ENCODE measurements around the gene COL23A1.

COL23A1 gene

GRCh38 chr5:178359738-178360137 is 230.5 kb downstream of the COL23A1 start:
- FAIRE-seq = no peak
- DNase-seq (ENCODE audit: extremely low spot score, insufficient read length, low read depth) = no peak

GRCh38 chr5:178357678-178358077 is 232.5 kb downstream of the COL23A1 start:
- DNase-seq (ENCODE audit: extremely low spot score, insufficient read length, low read depth) (no peak), FAIRE-seq (no peak)

DNA sequence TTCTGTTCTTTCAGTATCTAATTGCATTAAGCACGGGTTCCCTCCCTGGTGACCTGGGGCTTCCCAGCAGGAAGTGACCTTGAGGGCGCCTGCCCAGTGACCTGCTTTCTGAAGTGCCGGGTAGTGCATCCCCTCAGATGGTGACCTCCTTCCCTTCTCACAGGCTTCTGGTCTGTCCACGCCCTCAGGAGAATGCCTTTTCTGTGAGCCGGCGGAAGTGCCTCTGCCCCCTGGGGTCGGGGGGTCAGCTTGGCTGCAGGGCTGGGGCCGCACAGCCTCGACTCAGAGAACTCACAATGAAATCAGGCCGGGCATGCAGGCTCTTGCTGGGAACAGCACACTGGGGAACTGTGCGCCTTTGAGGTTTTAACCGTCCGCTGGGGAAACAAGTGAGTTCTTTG is 233.1 kb downstream of the COL23A1 start:
- no peak for DNase-seq (ENCODE audit: extremely low spot score, insufficient read length, low read depth)

GRCh38 chr5:178356431-178356872 is 233.7 kb downstream of the COL23A1 start:
- no peak for FAIRE-seq
- no peak for DNase-seq (ENCODE audit: extremely low spot score, insufficient read length, low read depth)

More for the DNA sequence above, 233.1 kb downstream of the COL23A1 start:
- FAIRE-seq = no peak

DNA sequence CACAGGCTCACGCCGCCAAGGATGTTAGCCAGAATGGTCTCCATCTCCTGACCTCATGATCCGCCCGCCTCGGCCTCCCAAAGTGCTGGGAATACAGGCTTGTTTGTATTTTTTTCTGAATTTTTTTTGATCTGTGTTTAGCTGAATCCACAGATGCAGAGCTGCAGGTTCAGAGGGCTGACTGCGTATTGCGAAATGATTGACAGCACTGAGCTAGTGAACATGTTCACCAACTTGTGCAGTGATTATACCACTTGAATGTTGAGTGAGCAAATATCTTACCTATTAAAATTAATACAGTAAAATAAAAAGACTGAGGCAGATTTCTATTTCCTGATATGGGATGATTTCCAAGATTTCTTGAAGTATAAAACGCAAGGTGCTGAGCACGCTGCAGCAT is 234.5 kb downstream of the COL23A1 start:
- DNase-seq (ENCODE audit: extremely low spot score, insufficient read length, low read depth) (no peak), FAIRE-seq (no peak)

DNA sequence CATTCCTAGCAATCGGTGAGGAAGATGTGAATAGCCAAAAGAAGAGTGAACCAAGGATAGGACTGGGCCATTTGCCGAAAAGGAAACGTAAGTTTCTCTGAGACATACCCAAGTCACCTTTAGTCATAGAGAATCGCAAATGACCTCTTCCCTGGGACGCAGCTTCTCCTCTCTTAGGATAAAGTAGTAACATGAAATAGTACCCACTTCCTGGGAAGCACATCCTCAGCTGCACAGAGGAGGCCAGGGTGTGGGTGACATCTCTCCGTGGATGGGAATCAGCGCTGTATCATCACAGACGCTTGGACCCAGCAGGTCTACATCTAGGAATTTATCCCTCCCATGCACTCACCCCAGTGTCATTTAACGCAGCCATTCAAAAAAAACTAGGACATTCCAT is 236.7 kb downstream of the COL23A1 start:
- DNase-seq (ENCODE audit: extremely low spot score, insufficient read length, low read depth) (no peak), FAIRE-seq (no peak)

DNA sequence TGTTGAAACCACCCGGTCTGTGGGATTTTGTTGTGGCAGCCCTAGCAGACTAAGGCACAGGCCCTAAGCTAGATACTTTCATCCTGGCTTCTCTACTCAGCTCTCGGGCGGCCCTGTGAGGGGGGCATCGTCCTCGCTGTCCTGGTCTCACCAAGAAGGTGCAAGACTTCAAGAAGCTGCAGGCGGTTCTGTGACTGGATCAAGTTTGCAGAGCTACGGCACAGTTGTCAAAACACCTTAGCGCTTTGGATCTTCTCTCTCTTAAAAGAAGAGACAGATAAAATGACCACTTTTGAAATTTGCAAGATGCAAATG is 238.2 kb downstream of the COL23A1 start:
- FAIRE-seq (no peak), DNase-seq (ENCODE audit: extremely low spot score, insufficient read length, low read depth) (no peak)

- DNase-seq (ENCODE audit: extremely low spot score, insufficient read length, low read depth) (no peak), FAIRE-seq (no peak)
These were observed 238.8 kb downstream of the COL23A1 start for GRCh38 chr5:178351221-178352034.

DNA sequence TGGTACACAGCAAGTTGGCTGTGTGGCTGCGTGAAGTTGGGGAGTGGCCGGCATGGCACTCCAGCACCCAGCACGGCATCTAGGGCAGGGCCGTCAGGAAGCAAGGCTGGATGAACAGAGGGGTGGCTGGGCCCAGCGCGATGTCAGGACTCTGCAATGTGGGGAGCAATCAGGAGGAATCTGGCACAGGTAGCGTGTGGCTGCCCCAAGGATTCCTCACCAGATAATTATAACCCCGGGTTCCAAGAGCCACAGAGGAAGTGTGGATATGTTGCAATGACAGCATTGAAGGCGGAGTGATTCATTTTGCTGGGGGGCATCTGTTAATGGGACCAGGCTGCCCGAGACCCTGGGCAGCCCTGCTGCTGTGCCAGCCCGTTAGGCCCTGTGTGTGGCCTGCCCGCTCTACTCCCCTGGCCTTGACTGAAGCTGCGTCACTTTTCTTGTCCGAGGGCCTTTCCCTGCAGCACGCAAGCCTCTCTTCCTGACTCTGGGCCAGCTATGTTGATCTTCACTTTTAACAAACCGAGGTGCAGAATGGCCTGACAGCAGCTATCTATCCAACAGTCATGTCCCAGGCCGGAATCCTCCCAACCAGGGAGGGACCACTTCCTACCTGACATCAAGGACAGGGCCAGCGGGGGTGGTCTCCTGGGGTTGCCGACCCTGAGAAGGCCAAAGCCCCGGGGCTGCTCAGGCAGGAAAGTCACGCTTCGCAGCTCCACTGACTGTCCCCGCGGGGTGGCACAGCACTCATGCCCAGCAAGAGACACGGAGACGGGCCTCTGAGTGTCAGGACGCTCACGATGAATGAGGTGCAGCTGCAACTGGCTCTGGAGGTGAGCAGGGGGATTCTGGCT is 239.6 kb downstream of the COL23A1 start:
- FAIRE-seq (no peak), DNase-seq (ENCODE audit: extremely low spot score, insufficient read length, low read depth) (no peak)

DNA sequence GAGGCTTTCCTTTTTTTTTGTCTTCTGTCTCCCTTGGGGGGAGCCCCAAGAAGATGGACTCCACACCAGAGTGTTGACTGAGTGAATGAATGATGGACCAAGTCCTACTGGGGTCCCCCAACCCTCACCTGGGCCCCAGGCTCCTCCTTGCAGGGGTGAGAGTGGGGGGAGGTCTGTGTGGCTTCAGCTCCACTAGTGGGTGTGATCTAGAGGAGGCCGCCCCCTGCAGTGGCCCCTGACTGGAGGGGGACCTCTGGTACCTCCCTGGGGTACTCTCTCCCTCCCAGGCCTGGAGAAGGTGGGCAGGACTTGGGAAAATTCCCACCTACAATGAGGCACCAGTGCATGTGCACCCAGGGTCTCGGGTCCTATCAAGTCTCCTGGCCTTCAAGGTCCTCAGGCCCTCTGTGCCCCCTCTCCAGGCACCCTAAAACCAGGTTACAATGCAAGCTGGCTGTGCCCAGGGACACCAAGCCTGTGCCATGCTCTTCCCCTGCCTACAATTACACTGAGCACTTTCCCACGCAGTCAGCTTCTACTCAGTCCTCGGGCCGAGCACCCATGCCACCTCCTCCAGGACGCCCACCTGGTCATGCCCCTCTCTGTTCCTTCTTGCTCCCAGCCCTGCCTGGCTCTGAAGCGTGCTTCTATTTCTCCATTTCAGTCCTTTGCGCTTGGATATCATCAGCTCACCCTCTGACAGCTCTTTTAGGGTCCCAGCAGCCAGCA is 240.4 kb downstream of the COL23A1 start:
- DNase-seq (ENCODE audit: extremely low spot score, insufficient read length, low read depth) = no peak
- no peak for FAIRE-seq

GRCh38 chr5:178349075-178349511 is 241.1 kb downstream of the COL23A1 start:
- FAIRE-seq (no peak), DNase-seq (ENCODE audit: extremely low spot score, insufficient read length, low read depth) (no peak)

GRCh38 chr5:178348356-178349074 is 241.7 kb downstream of the COL23A1 start:
- FAIRE-seq (no peak), DNase-seq (ENCODE audit: extremely low spot score, insufficient read length, low read depth) (no peak)

GRCh38 chr5:178347956-178348355 is 242.2 kb downstream of the COL23A1 start:
- no peak for DNase-seq (ENCODE audit: extremely low spot score, insufficient read length, low read depth)
- FAIRE-seq = no peak

DNA sequence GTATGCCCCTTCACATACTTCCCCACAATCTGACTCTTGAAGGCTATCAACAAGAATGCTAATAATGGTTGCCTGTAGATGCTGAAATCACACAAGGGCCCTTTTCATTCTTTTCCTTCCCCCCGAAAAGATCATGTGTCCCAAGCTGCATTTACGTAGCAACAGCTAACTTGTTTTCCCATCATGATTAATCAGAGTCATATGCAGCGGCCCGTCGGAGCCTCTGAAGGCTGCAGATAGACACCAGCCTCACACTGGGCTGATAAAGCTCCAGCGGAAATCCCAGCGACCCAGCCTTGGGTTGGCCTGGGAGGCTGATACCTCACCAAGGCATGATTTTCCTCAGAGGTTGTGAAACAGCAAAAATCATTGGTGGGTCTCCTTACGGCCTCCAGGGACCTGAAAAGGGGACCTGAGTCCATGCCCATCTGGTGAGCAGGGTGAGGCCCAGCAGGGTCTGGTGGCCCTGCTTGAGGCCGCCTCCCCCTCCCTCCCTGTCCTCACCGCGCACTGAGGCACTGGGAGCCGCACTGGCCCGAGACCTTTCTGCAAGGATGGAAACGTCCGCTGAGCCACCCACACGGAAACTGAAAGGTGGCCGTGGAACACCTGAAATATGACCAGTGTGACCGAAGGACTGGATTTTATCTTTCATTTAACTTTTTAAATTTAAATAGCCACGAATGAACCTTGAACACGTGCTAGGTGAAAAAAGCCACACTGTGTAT is 243.4 kb downstream of the COL23A1 start:
- DNase-seq (ENCODE audit: extremely low spot score, insufficient read length, low read depth) = no peak
- no peak for FAIRE-seq

DNA sequence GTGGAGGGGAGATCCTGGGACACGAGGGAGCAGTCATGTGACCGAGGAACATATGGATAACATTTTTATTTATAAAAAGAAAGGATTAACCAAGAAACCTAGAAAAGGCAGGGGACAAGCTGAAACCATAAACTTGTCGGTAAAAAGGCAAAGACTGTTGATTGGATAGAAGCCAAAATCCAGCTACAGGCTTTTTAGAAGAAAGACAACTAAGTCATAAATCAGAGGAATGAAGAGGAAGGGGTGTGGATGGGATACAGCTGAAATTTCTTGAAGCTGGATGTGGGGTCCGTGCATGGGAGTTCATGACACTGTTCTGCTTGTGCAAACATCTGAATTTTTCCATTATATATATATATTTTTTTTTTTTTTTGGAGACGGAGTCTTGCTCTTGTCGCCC is 246.9 kb downstream of the COL23A1 start:
- no peak for DNase-seq (ENCODE audit: extremely low spot score, insufficient read length, low read depth)
- FAIRE-seq = no peak

GRCh38 chr5:178341851-178342140 is 248.4 kb downstream of the COL23A1 start:
- DNase-seq (ENCODE audit: extremely low spot score, insufficient read length, low read depth) (no peak), FAIRE-seq (no peak)

DNA sequence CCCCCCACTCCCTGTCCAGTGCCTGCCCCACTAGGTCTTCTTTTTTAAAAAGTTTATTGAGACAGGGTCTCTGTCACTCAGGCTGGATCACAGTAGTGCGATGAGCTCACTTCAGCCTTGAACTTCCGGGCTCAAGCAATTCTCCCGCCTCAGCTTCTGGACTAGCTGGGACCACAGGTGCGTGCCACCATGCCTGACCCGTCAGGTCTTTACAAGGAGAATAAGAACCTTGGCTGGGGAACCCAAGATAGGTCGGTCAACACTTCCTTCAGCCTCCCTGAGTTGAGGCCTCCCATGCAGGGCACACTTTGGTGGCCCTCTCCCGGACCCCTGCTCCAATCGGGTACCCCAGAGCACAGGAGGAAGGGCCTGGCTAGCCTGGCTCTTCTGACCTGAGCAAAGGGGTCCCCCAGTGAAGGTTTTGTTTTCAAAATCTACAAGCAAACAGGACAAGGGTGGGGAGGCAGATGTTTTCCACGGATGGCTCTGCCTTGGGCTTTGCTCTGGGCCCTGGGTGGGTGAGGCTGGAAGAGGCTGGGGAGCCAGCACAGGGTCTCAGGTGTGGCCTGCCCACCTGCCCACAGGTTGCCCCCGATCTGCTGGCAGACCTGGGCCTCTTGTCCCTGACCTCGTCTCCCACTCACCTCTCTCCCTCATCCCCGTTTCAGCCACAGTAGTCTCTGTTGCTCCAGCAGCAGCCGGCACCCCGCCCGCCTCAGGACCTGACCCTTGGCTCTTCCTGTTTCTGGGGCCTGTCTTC is 248.9 kb downstream of the COL23A1 start:
- FAIRE-seq = no peak
- no peak for DNase-seq (ENCODE audit: extremely low spot score, insufficient read length, low read depth)

GRCh38 chr5:178340637-178341036 is 249.6 kb downstream of the COL23A1 start:
- DNase-seq (ENCODE audit: extremely low spot score, insufficient read length, low read depth) = no peak
- FAIRE-seq = no peak

GRCh38 chr5:178340187-178340586 is 250.0 kb downstream of the COL23A1 start:
- no peak for FAIRE-seq
- no peak for DNase-seq (ENCODE audit: extremely low spot score, insufficient read length, low read depth)

All from GM18507 (cell line).